WTC11 (cell line): ENCODE measurements around the gene SPTAN1. TPM values are rescaled to one million over a fixed set of nuclear protein-coding genes. Genes with fewer than 3 reads are reported as not detected.

Source experiments
- ATAC-seq: fragments of 200-7000 bp; cut with Tn5 transposase; 2 replicates; pipeline ENCODE4 v1.10.0; 2021; ENCODE audit warnings: mild to moderate bottlenecking, moderate library complexity
- CTCF ChIA-PET: fragments of 300-600 bp; sonication (Branson Sonifier 250); formaldehyde crosslinking; loops from one replicate; lab custom pipeline; 2021; ENCODE audit warnings: antibody characterized with exemption; lab: Charles Lee
- POLR2A ChIA-PET: fragments of 350-600 bp; sonication (Branson Sonifier 250); formaldehyde crosslinking; loops from one replicate; lab custom pipeline; 2021; ENCODE audit warnings: antibody characterized with exemption; lab: Charles Lee
- DNase-seq: peaks from one replicate; pipeline ENCODE4 v3.0.0; 2021; ENCODE audit warnings: low spot score
- H3K27ac Mint-ChIP-seq: 2 replicates; pipeline ENCODE4 v1.8.0; 2021; ENCODE audit warnings: mixed read lengths
- H3K27me3 Mint-ChIP-seq: 2 replicates; pipeline ENCODE4 v1.8.0; 2021; ENCODE audit warnings: low read depth, mild to moderate bottlenecking, moderate library complexity, mixed read lengths
- H3K36me3 Mint-ChIP-seq: 2 replicates; pipeline ENCODE4 v1.8.0; 2021; ENCODE audit warnings: mixed read lengths
- H3K4me1 Mint-ChIP-seq: 2 replicates; pipeline ENCODE4 v1.8.0; 2022; ENCODE audit warnings: mixed read lengths
- H3K4me3 Mint-ChIP-seq: 2 replicates; pipeline ENCODE4 v1.8.0; 2021; ENCODE audit warnings: mild to moderate bottlenecking, moderate library complexity, mixed read lengths
- H3K9me3 Mint-ChIP-seq: 2 replicates; pipeline ENCODE4 v1.8.0; 2021; ENCODE audit warnings: mixed read lengths
- CREB1 ChIP-seq: sonication (generic); formaldehyde crosslinking; IDR thresholded peaks from 2 replicates; pipeline ENCODE4 v1.8.0; 2023; ENCODE audit warnings: mild to moderate bottlenecking, missing genetic modification reagents
- EMX1 ChIP-seq: fragments of 250-450 bp; sonication (Bioruptor Pico); IDR thresholded peaks from 2 replicates; pipeline ENCODE4 v1.8.0; 2021; ENCODE audit warnings: mild to moderate bottlenecking
- ESRRA ChIP-seq: sonication (generic); formaldehyde crosslinking; IDR thresholded peaks from 2 replicates; pipeline ENCODE4 v1.8.1; 2022; ENCODE audit warnings: mild to moderate bottlenecking, missing genetic modification reagents, borderline replicate concordance
- ETV6 ChIP-seq: sonication (generic); formaldehyde crosslinking; IDR thresholded peaks from 2 replicates; pipeline ENCODE4 v1.8.1; 2022; ENCODE audit warnings: mild to moderate bottlenecking, missing genetic modification reagents
- HMGA2 ChIP-seq: fragments of 250-450 bp; sonication (Bioruptor Pico); IDR thresholded peaks from 2 replicates; pipeline ENCODE4 v1.4.0; 2021; ENCODE audit warnings: mild to moderate bottlenecking, moderate library complexity
- NR2C2 ChIP-seq: sonication (generic); formaldehyde crosslinking; IDR thresholded peaks from 2 replicates; pipeline ENCODE4 v1.8.0; 2022; ENCODE audit warnings: mild to moderate bottlenecking, missing genetic modification reagents
- SP1 ChIP-seq: sonication (generic); formaldehyde crosslinking; conservative IDR thresholded peaks from 2 replicates; pipeline ENCODE4 v1.8.1; 2022; ENCODE audit warnings: missing genetic modification reagents
- ZNF138 ChIP-seq: sonication (generic); formaldehyde crosslinking; conservative IDR thresholded peaks from 2 replicates; pipeline ENCODE4 v1.8.1; 2022; ENCODE audit warnings: mild to moderate bottlenecking, moderate library complexity, missing genetic modification reagents
- ZNF396 ChIP-seq: fragments of 250-450 bp; sonication (Bioruptor Pico); IDR thresholded peaks from 2 replicates; pipeline ENCODE4 v1.8.0; 2021; ENCODE audit warnings: mild to moderate bottlenecking, moderate library complexity, borderline replicate concordance
- total RNA-seq: library from RNA; stranded (reverse); gene quantifications from 3 replicates; pipeline ENCODE4 v1.2.3, GENCODE V29; 2021
- TF ChIP-seq, protein P1 (sequence below): fragments of 250-450 bp; sonication (Bioruptor Pico); IDR thresholded peaks from 2 replicates; pipeline ENCODE4 v1.9.0; 2021; ENCODE audit warnings: mild to moderate bottlenecking, borderline replicate concordance
- TF ChIP-seq, protein P2 (sequence below): fragments of 250-450 bp; sonication (Bioruptor Pico); IDR thresholded peaks from 2 replicates; pipeline ENCODE4 v2.1.2; 2022; ENCODE audit warnings: mild to moderate bottlenecking, moderate library complexity
- TF ChIP-seq, protein P3 (sequence below): sonication (generic); formaldehyde crosslinking; IDR thresholded peaks from 2 replicates; pipeline ENCODE4 v1.8.0; 2023; ENCODE audit warnings: missing genetic modification reagents, mild to moderate bottlenecking, borderline replicate concordance
- TF ChIP-seq, protein P4 (sequence below): sonication (generic); formaldehyde crosslinking; IDR thresholded peaks from 2 replicates; pipeline ENCODE4 v1.8.1; 2022; ENCODE audit warnings: low read depth, mild to moderate bottlenecking, moderate library complexity, missing genetic modification reagents, borderline replicate concordance
- TF ChIP-seq, protein P5 (sequence below): sonication (generic); formaldehyde crosslinking; IDR thresholded peaks from 2 replicates; pipeline ENCODE4 v1.8.1; 2022; ENCODE audit warnings: missing genetic modification reagents, borderline replicate concordance

The SPTAN1 gene
- total RNA-seq, 1 experiment from 2014 or later, result 255 TPM

DNA sequence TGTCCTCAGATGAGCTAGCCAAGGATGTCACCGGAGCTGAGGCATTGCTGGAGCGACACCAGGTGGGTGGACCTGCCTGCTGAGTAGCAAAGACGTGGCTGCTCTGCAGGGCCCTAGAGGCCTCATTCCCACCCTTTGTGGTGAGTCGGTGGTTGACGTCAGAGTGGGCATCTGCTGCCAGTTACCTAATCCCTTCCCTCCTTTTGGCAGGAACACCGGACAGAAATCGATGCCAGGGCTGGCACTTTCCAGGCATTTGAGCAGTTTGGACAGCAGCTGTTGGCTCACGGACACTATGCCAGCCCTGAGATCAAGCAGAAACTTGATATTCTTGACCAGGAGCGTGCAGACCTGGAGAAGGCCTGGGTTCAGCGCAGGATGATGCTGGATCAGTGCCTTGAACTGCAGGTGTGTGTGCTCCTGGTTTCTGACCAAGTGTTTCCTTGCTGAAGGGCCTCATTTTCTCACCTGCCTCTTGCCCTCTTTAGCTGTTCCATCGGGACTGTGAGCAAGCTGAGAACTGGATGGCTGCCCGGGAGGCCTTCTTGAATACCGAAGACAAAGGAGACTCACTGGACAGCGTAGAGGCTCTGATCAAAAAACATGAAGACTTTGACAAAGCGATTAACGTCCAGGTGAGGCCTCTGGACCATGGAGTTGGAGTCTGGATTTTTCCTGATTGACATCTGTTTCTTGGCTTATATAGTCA, 55.4 kb downstream of the SPTAN1 start:
- H3K27ac Mint-ChIP-seq, result no peak overlapping the region
- no peak overlapping the region for H3K4me3 Mint-ChIP-seq
- POLR2A ChIA-PET, result no interaction called here
- H3K27me3 Mint-ChIP-seq, result no peaks in the 10 kb centered on the region
- H3K36me3 Mint-ChIP-seq, result peaks cover 71% of the 10 kb centered on the region
- no peak for TF ChIP-seq ESRRA (CRISPR knock-in tag)
- TF ChIP-seq ZNF396 (CRISPR knock-in tag), result no peak
- TF ChIP-seq, protein P1, sequence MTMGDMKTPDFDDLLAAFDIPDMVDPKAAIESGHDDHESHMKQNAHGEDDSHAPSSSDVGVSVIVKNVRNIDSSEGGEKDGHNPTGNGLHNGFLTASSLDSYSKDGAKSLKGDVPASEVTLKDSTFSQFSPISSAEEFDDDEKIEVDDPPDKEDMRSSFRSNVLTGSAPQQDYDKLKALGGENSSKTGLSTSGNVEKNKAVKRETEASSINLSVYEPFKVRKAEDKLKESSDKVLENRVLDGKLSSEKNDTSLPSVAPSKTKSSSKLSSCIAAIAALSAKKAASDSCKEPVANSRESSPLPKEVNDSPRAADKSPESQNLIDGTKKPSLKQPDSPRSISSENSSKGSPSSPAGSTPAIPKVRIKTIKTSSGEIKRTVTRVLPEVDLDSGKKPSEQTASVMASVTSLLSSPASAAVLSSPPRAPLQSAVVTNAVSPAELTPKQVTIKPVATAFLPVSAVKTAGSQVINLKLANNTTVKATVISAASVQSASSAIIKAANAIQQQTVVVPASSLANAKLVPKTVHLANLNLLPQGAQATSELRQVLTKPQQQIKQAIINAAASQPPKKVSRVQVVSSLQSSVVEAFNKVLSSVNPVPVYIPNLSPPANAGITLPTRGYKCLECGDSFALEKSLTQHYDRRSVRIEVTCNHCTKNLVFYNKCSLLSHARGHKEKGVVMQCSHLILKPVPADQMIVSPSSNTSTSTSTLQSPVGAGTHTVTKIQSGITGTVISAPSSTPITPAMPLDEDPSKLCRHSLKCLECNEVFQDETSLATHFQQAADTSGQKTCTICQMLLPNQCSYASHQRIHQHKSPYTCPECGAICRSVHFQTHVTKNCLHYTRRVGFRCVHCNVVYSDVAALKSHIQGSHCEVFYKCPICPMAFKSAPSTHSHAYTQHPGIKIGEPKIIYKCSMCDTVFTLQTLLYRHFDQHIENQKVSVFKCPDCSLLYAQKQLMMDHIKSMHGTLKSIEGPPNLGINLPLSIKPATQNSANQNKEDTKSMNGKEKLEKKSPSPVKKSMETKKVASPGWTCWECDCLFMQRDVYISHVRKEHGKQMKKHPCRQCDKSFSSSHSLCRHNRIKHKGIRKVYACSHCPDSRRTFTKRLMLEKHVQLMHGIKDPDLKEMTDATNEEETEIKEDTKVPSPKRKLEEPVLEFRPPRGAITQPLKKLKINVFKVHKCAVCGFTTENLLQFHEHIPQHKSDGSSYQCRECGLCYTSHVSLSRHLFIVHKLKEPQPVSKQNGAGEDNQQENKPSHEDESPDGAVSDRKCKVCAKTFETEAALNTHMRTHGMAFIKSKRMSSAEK (CRISPR knock-in tag), result no peak
- TF ChIP-seq, protein P2, sequence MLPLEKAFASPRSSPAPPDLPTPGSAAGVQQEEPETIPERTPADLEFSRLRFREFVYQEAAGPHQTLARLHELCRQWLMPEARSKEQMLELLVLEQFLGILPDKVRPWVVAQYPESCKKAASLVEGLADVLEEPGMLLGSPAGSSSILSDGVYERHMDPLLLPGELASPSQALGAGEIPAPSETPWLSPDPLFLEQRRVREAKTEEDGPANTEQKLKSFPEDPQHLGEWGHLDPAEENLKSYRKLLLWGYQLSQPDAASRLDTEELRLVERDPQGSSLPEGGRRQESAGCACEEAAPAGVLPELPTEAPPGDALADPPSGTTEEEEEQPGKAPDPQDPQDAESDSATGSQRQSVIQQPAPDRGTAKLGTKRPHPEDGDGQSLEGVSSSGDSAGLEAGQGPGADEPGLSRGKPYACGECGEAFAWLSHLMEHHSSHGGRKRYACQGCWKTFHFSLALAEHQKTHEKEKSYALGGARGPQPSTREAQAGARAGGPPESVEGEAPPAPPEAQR (CRISPR knock-in tag), result no peak
- no peak for TF ChIP-seq EMX1 (CRISPR knock-in tag)
- TF ChIP-seq, protein P3, sequence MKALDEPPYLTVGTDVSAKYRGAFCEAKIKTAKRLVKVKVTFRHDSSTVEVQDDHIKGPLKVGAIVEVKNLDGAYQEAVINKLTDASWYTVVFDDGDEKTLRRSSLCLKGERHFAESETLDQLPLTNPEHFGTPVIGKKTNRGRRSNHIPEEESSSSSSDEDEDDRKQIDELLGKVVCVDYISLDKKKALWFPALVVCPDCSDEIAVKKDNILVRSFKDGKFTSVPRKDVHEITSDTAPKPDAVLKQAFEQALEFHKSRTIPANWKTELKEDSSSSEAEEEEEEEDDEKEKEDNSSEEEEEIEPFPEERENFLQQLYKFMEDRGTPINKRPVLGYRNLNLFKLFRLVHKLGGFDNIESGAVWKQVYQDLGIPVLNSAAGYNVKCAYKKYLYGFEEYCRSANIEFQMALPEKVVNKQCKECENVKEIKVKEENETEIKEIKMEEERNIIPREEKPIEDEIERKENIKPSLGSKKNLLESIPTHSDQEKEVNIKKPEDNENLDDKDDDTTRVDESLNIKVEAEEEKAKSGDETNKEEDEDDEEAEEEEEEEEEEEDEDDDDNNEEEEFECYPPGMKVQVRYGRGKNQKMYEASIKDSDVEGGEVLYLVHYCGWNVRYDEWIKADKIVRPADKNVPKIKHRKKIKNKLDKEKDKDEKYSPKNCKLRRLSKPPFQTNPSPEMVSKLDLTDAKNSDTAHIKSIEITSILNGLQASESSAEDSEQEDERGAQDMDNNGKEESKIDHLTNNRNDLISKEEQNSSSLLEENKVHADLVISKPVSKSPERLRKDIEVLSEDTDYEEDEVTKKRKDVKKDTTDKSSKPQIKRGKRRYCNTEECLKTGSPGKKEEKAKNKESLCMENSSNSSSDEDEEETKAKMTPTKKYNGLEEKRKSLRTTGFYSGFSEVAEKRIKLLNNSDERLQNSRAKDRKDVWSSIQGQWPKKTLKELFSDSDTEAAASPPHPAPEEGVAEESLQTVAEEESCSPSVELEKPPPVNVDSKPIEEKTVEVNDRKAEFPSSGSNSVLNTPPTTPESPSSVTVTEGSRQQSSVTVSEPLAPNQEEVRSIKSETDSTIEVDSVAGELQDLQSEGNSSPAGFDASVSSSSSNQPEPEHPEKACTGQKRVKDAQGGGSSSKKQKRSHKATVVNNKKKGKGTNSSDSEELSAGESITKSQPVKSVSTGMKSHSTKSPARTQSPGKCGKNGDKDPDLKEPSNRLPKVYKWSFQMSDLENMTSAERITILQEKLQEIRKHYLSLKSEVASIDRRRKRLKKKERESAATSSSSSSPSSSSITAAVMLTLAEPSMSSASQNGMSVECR, result no peak
- no peak for TF ChIP-seq ETV6 (CRISPR knock-in tag)
- TF ChIP-seq ZNF138 (CRISPR knock-in tag), result no peak
- no peak for TF ChIP-seq NR2C2 (CRISPR knock-in tag)
- TF ChIP-seq, protein P4, sequence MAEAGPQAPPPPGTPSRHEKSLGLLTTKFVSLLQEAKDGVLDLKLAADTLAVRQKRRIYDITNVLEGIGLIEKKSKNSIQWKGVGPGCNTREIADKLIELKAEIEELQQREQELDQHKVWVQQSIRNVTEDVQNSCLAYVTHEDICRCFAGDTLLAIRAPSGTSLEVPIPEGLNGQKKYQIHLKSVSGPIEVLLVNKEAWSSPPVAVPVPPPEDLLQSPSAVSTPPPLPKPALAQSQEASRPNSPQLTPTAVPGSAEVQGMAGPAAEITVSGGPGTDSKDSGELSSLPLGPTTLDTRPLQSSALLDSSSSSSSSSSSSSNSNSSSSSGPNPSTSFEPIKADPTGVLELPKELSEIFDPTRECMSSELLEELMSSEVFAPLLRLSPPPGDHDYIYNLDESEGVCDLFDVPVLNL (CRISPR knock-in tag), result no peak
- no peak for TF ChIP-seq HMGA2 (CRISPR knock-in tag)
- TF ChIP-seq, protein P5, sequence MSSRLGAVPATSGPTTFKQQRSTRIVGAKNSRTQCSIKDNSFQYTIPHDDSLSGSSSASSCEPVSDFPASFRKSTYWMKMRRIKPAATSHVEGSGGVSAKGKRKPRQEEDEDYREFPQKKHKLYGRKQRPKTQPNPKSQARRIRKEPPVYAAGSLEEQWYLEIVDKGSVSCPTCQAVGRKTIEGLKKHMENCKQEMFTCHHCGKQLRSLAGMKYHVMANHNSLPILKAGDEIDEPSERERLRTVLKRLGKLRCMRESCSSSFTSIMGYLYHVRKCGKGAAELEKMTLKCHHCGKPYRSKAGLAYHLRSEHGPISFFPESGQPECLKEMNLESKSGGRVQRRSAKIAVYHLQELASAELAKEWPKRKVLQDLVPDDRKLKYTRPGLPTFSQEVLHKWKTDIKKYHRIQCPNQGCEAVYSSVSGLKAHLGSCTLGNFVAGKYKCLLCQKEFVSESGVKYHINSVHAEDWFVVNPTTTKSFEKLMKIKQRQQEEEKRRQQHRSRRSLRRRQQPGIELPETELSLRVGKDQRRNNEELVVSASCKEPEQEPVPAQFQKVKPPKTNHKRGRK, result no peak
- TF ChIP-seq SP1 (CRISPR knock-in tag), result no peak
- no peak for TF ChIP-seq CREB1 (CRISPR knock-in tag)
- TF ChIP-seq, all 79 proteins: peak for 0
- H3K4me1 Mint-ChIP-seq, result no peaks in the 10 kb centered on the region
- CTCF ChIA-PET, result no interaction called here
- H3K9me3 Mint-ChIP-seq, result no peaks in the 10 kb centered on the region
- ATAC-seq (no peak), DNase-seq (no peak)
